DOHH2 (cell line): ENCODE measurements around the gene SH3PXD2A.

Experiments
- H3F3A ChIP-seq: fragments of 200-600 bp; sonication (generic), shearing (Covaris generic); 2 replicates; pipeline ENCODE4 v1.6.0; 2016; ENCODE audit warnings: antibody characterized with exemption, mild to moderate bottlenecking; ENCODE audit not compliant: control insufficient read depth, insufficient read depth
- H3K27ac ChIP-seq: fragments of 200-600 bp; sonication (generic); 2 replicates; pipeline ENCODE4 v1.5.1; 2014; ENCODE audit warnings: low read depth, mild to moderate bottlenecking, low read length, moderate library complexity
- H3K27me3 ChIP-seq: fragments of 200-600 bp; sonication (generic); 2 replicates; pipeline ENCODE4 v1.6.1; 2014; ENCODE audit warnings: mild to moderate bottlenecking, low read length, mixed read lengths; ENCODE audit not compliant: control insufficient read depth
- H3K36me3 ChIP-seq: fragments of 200-600 bp; sonication (generic); 2 replicates; pipeline ENCODE4 v1.6.1; 2014; ENCODE audit warnings: mild to moderate bottlenecking, low read length, moderate library complexity, mixed read lengths; ENCODE audit not compliant: control insufficient read depth
- H3K4me1 ChIP-seq: fragments of 200-600 bp; sonication (generic); 2 replicates; pipeline ENCODE4 v1.6.1; 2014; ENCODE audit warnings: mild to moderate bottlenecking, low read length, mixed read lengths; ENCODE audit not compliant: control insufficient read depth
- H3K4me2 ChIP-seq: fragments of 200-600 bp; sonication (generic); 2 replicates; pipeline ENCODE4 v1.6.0; 2014; ENCODE audit warnings: mild to moderate bottlenecking, low read length, moderate library complexity
- H3K4me3 ChIP-seq: fragments of 200-600 bp; sonication (generic); 2 replicates; pipeline ENCODE4 v1.5.1; 2014; ENCODE audit warnings: mild to moderate bottlenecking, low read length, mixed read lengths
- H3K79me2 ChIP-seq: fragments of 200-600 bp; sonication (generic); 2 replicates; pipeline ENCODE4 v1.6.1; 2014; ENCODE audit warnings: mild to moderate bottlenecking, low read length, mixed read lengths; ENCODE audit not compliant: control insufficient read depth
- H3K9me2 ChIP-seq: fragments of 200-600 bp; sonication (generic); replicated peaks from 2 replicates; pipeline ENCODE4 v1.6.1; 2014; ENCODE audit warnings: mild to moderate bottlenecking, low read length, mixed read lengths; ENCODE audit not compliant: control insufficient read depth
- H3K9me3 ChIP-seq: fragments of 200-600 bp; sonication (generic); 2 replicates; pipeline ENCODE4 v1.6.1; 2014; ENCODE audit warnings: antibody characterized with exemption, low read length, mixed read lengths; ENCODE audit not compliant: control insufficient read depth, insufficient read depth
- H4K20me1 ChIP-seq: fragments of 200-600 bp; sonication (generic); 2 replicates; pipeline ENCODE4 v1.6.0; 2014; ENCODE audit warnings: low read depth, mild to moderate bottlenecking, antibody characterized with exemption, low read length, moderate library complexity; ENCODE audit not compliant: control insufficient read depth, insufficient read depth
- EZH2phosphoT487 ChIP-seq: fragments of 200-600 bp; sonication (generic); IDR thresholded peaks from 2 replicates; pipeline ENCODE4 v1.6.1; 2017; ENCODE audit warnings: borderline replicate concordance, mild to moderate bottlenecking, antibody characterized with exemption, low read length, moderate library complexity, mixed read lengths
- TF ChIP-seq, protein P1 (sequence below): fragments of 200-600 bp; sonication (generic); IDR thresholded peaks from one replicate; pipeline ENCODE4 v1.5.1; 2014; ENCODE audit warnings: antibody characterized with exemption, mild to moderate bottlenecking, low read depth, low read length; ENCODE audit not compliant: poor library complexity, severe bottlenecking

Gene SH3PXD2A

DNA sequence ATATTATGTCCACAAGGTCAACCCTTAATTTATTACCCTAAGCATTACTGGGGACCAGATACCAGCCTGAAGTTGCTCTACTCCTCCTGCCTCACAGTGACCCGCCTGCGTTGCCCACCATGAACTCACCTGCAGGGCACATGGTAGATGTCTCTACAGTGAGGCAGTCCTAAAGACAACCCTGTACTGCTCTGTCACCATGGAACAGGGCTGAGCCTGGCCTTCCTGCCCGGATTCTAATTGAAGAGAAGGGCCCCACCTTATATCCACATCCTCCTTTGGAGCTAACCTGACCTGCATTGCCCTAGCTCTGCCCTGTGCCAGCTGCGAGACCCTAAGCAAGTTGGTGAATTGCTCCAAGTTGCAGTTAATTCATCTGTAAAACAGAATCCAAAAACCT is 4.1 kb downstream of the SH3PXD2A start:
- Histone ChIP-seq H4K20me1 (no peaks in the 10 kb centered on the region), H3F3A (no peaks in the 10 kb centered on the region), H3K9me3 (no peaks in the 10 kb centered on the region), H3K4me2 (no peak overlapping the region), H3K36me3 (no peaks in the 10 kb centered on the region), H3K4me3 (no peak overlapping the region), H3K27me3 (peaks cover 15% of the 10 kb centered on the region), H3K27ac (no peak overlapping the region), H3K79me2 (no peaks in the 10 kb centered on the region), H3K4me1 (peaks cover 3% of the 10 kb centered on the region), H3K9me2 (no peaks in the 10 kb centered on the region)
- TF ChIP-seq, protein P1, sequence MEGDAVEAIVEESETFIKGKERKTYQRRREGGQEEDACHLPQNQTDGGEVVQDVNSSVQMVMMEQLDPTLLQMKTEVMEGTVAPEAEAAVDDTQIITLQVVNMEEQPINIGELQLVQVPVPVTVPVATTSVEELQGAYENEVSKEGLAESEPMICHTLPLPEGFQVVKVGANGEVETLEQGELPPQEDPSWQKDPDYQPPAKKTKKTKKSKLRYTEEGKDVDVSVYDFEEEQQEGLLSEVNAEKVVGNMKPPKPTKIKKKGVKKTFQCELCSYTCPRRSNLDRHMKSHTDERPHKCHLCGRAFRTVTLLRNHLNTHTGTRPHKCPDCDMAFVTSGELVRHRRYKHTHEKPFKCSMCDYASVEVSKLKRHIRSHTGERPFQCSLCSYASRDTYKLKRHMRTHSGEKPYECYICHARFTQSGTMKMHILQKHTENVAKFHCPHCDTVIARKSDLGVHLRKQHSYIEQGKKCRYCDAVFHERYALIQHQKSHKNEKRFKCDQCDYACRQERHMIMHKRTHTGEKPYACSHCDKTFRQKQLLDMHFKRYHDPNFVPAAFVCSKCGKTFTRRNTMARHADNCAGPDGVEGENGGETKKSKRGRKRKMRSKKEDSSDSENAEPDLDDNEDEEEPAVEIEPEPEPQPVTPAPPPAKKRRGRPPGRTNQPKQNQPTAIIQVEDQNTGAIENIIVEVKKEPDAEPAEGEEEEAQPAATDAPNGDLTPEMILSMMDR: no peak
- no peak for TF ChIP-seq EZH2phosphoT487

GRCh38 chr10:103850572-103850895 is 4.8 kb downstream of the SH3PXD2A start:
- Histone ChIP-seq H3K79me2 (no peaks in the 10 kb centered on the region), H3K36me3 (no peaks in the 10 kb centered on the region), H3K4me1 (peaks cover 10% of the 10 kb centered on the region), H3K27ac (no peak overlapping the region), H3K9me3 (no peaks in the 10 kb centered on the region), H3K4me2 (no peak overlapping the region), H3K9me2 (no peaks in the 10 kb centered on the region), H4K20me1 (no peaks in the 10 kb centered on the region), H3F3A (no peaks in the 10 kb centered on the region), H3K27me3 (peaks cover 15% of the 10 kb centered on the region), H3K4me3 (no peak overlapping the region)
- TF ChIP-seq EZH2phosphoT487: no peak
- TF ChIP-seq, protein P1: no peak

- H3K27me3 ChIP-seq: peaks cover 15% of the 10 kb centered on the region
- no peaks in the 10 kb centered on the region for H3K9me3 ChIP-seq
- no peaks in the 10 kb centered on the region for H3K36me3 ChIP-seq
- H3K4me3 ChIP-seq: no peak overlapping the region
- TF ChIP-seq, protein P1: no peak
- TF ChIP-seq EZH2phosphoT487: no peak
- H3K4me1 ChIP-seq: peaks cover 10% of the 10 kb centered on the region
- no peaks in the 10 kb centered on the region for H3K9me2 ChIP-seq
- H3K27ac ChIP-seq: no peak overlapping the region
- H3F3A ChIP-seq: no peaks in the 10 kb centered on the region
- no peaks in the 10 kb centered on the region for H3K79me2 ChIP-seq
- H4K20me1 ChIP-seq: no peaks in the 10 kb centered on the region
- no peak overlapping the region for H3K4me2 ChIP-seq
These were observed 5.3 kb downstream of the SH3PXD2A start for GRCh38 chr10:103849880-103850571.
